IMR-90 (cell line): ENCODE results near the gene BTC.
"Not testable (repeated sequence)": the region's sequence is repeated elsewhere in the genome, so short reads cannot be mapped to it uniquely, and the experiment has no call there.

Source experiments
- BHLHE40 ChIP-seq: fragments of 150-350 bp; IDR thresholded peaks from 2 replicates; pipeline ENCODE4 v1.6.1; 2016; ENCODE audit warnings: mild to moderate bottlenecking, low read depth, low read length
- CEBPB ChIP-seq: IDR thresholded peaks from 2 replicates; pipeline ENCODE4 v1.6.1; 2012; ENCODE audit warnings: low read depth, low read length, improper control_type of control experiment
- CTCF ChIP-seq: conservative IDR thresholded peaks from 2 replicates; pipeline ENCODE4 v1.5.1; 2012; ENCODE audit warnings: mild to moderate bottlenecking, low read depth, low read length, improper control_type of control experiment
- ELK1 ChIP-seq: fragments of 150-350 bp; IDR thresholded peaks from 2 replicates; pipeline ENCODE4 v1.6.1; 2016; ENCODE audit warnings: low read depth, mild to moderate bottlenecking, low read length, moderate library complexity, borderline replicate concordance
- MAFK ChIP-seq: IDR thresholded peaks from 2 replicates; pipeline ENCODE4 v1.6.1; 2012; ENCODE audit warnings: low read depth, low read length, improper control_type of control experiment
- MAZ ChIP-seq: IDR thresholded peaks from 2 replicates; pipeline ENCODE4 v1.6.1; 2012; ENCODE audit warnings: low read depth, mild to moderate bottlenecking, low read length, improper control_type of control experiment, moderate library complexity, borderline replicate concordance
- MXI1 ChIP-seq: IDR thresholded peaks from 2 replicates; pipeline ENCODE4 v1.6.1; 2012; ENCODE audit warnings: low read depth, mild to moderate bottlenecking, low read length, moderate library complexity, borderline replicate concordance
- NFE2L2 ChIP-seq: fragments of 150-350 bp; IDR thresholded peaks from 2 replicates; pipeline ENCODE4 v1.6.1; 2016; ENCODE audit warnings: low read depth, mild to moderate bottlenecking, low read length
- POLR2A ChIP-seq: IDR thresholded peaks from 2 replicates; pipeline ENCODE4 v1.6.1; 2012; ENCODE audit warnings: mild to moderate bottlenecking, low read depth, low read length
- RFX5 ChIP-seq: IDR thresholded peaks from 2 replicates; pipeline ENCODE4 v1.8.0; 2012; ENCODE audit warnings: low read depth, mild to moderate bottlenecking, low read length, moderate library complexity
- SMC3 ChIP-seq: fragments of 150-350 bp; IDR thresholded peaks from 2 replicates; pipeline ENCODE4 v1.6.1; 2016; ENCODE audit warnings: low read depth, mild to moderate bottlenecking, antibody characterized with exemption, low read length, moderate library complexity
- USF2 ChIP-seq: fragments of 150-350 bp; IDR thresholded peaks from 2 replicates; pipeline ENCODE4 v1.6.1; 2017; ENCODE audit warnings: mild to moderate bottlenecking, antibody characterized with exemption, low read length, low read depth

GRCh38 chr4:74812056-74812455 is 17.7 kb upstream of the BTC start:
- TF ChIP-seq CTCF, RFX5, MXI1, POLR2A, MAZ, SMC3, MAFK, BHLHE40, USF2, CEBPB, NFE2L2, ELK1: not testable (repeated sequence)
